GM23248 (cell line): ENCODE results near the gene WDR6.

ENCODE experiments used
- EZH2 ChIP-seq: fragments of 200-600 bp; sonication (generic); IDR thresholded peaks from 2 replicates; pipeline ENCODE4 v1.6.1; 2018; ENCODE audit warnings: antibody characterized with exemption, mild to moderate bottlenecking; ENCODE audit not compliant: insufficient read depth, poor library complexity, severe bottlenecking
- EZH2phosphoT487 ChIP-seq: fragments of 200-600 bp; sonication (generic); IDR thresholded peaks from 2 replicates; pipeline ENCODE4 v1.6.1; 2018; ENCODE audit warnings: antibody characterized with exemption, moderate library complexity, mild to moderate bottlenecking, low read depth; ENCODE audit not compliant: insufficient read depth

DNA sequence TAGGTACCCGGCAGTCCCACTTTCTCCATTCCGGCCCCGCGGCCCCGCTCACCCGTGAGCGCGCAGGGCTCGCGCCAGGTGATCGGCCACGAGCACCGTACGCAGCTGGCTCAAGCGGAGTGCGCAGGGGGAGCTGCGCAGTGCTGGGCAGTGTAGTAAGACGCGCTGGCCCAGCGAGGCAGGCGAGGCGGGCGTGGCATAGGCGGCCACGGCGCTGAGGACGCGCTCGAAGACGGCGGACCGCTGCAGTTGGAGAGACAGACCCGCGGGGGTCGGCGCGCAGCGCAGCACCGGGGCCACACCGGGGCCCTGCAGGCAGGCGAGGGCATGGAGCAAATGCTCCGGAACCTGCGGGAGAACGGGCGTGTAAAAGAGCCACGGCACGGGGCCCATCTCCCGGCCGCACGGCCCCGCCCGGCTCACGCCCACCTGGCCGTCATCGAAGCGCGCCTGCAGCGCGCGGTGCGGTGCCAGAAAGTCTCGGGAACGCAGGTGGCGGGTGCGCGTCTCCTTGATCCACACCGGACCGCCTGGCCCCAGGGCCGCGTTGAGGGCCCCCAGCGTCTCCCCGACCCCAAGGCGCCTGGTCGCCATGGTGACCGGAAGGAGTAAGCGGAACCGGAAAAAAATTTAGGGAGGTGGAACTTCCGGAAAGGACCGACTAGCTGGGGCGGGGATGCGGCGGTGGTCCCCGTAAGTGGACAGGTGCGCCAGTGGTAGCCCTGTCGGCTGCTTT lies 10.9 kb downstream of the WDR6 start, which contains the start of gene DALRD3:
- TF ChIP-seq EZH2phosphoT487 (no peak), EZH2 (no peak)
